WTC11 (cell line): ENCODE results near the gene ZBTB21. TPM values are rescaled to one million over a fixed set of nuclear protein-coding genes. Genes with fewer than 3 reads are reported as not detected.

Experiments used
- ATAC-seq: fragments of 200-7000 bp; cut with Tn5 transposase; 2 replicates; pipeline ENCODE4 v1.10.0; 2021; ENCODE audit warnings: mild to moderate bottlenecking, moderate library complexity
- CTCF ChIA-PET: fragments of 300-600 bp; sonication (Branson Sonifier 250); formaldehyde crosslinking; loops from one replicate; lab custom pipeline; 2021; ENCODE audit warnings: antibody characterized with exemption; lab: Charles Lee
- POLR2A ChIA-PET: fragments of 350-600 bp; sonication (Branson Sonifier 250); formaldehyde crosslinking; loops from one replicate; lab custom pipeline; 2021; ENCODE audit warnings: antibody characterized with exemption; lab: Charles Lee
- DNase-seq: peaks from one replicate; pipeline ENCODE4 v3.0.0; 2021; ENCODE audit warnings: low spot score
- H3K27ac Mint-ChIP-seq: 2 replicates; pipeline ENCODE4 v1.8.0; 2021; ENCODE audit warnings: mixed read lengths
- H3K27me3 Mint-ChIP-seq: 2 replicates; pipeline ENCODE4 v1.8.0; 2021; ENCODE audit warnings: low read depth, mild to moderate bottlenecking, moderate library complexity, mixed read lengths
- H3K36me3 Mint-ChIP-seq: 2 replicates; pipeline ENCODE4 v1.8.0; 2021; ENCODE audit warnings: mixed read lengths
- H3K4me1 Mint-ChIP-seq: 2 replicates; pipeline ENCODE4 v1.8.0; 2022; ENCODE audit warnings: mixed read lengths
- H3K4me3 Mint-ChIP-seq: 2 replicates; pipeline ENCODE4 v1.8.0; 2021; ENCODE audit warnings: mild to moderate bottlenecking, moderate library complexity, mixed read lengths
- H3K9me3 Mint-ChIP-seq: 2 replicates; pipeline ENCODE4 v1.8.0; 2021; ENCODE audit warnings: mixed read lengths
- ARID4B ChIP-seq: sonication (generic); formaldehyde crosslinking; IDR thresholded peaks from 2 replicates; pipeline ENCODE4 v1.8.0; 2023; ENCODE audit warnings: missing genetic modification reagents, mild to moderate bottlenecking, borderline replicate concordance
- E2F4 ChIP-seq: sonication (generic); formaldehyde crosslinking; IDR thresholded peaks from 2 replicates; pipeline ENCODE4 v1.8.1; 2022; ENCODE audit warnings: low read depth, mild to moderate bottlenecking, moderate library complexity, missing genetic modification reagents, borderline replicate concordance
- ELF4 ChIP-seq: sonication (generic); formaldehyde crosslinking; IDR thresholded peaks from 2 replicates; pipeline ENCODE4 v1.8.1; 2022; ENCODE audit warnings: low read depth, mild to moderate bottlenecking, moderate library complexity, missing genetic modification reagents
- FOXK1 ChIP-seq: sonication (generic); formaldehyde crosslinking; IDR thresholded peaks from 2 replicates; pipeline ENCODE4 v1.8.0; 2022; ENCODE audit warnings: mild to moderate bottlenecking, moderate library complexity, missing genetic modification reagents
- IRF1 ChIP-seq: sonication (generic); formaldehyde crosslinking; IDR thresholded peaks from 2 replicates; pipeline ENCODE4 v1.8.0; 2023; ENCODE audit warnings: missing genetic modification reagents
- MAX ChIP-seq: sonication (generic); formaldehyde crosslinking; IDR thresholded peaks from 2 replicates; pipeline ENCODE4 v1.8.0; 2022; ENCODE audit warnings: mild to moderate bottlenecking, missing genetic modification reagents
- NFE2L1 ChIP-seq: sonication (generic); formaldehyde crosslinking; IDR thresholded peaks from 2 replicates; pipeline ENCODE4 v1.8.1; 2023; ENCODE audit warnings: missing genetic modification reagents
- NR3C1 ChIP-seq: sonication (generic); formaldehyde crosslinking; conservative IDR thresholded peaks from 2 replicates; pipeline ENCODE4 v1.8.1; 2023; ENCODE audit warnings: low read depth, mild to moderate bottlenecking, missing genetic modification reagents
- SMAD4 ChIP-seq: sonication (generic); formaldehyde crosslinking; IDR thresholded peaks from 2 replicates; pipeline ENCODE4 v1.8.0; 2022; ENCODE audit warnings: mild to moderate bottlenecking, missing genetic modification reagents
- SP1 ChIP-seq: sonication (generic); formaldehyde crosslinking; conservative IDR thresholded peaks from 2 replicates; pipeline ENCODE4 v1.8.1; 2022; ENCODE audit warnings: missing genetic modification reagents
- TCF7 ChIP-seq: sonication (generic); formaldehyde crosslinking; IDR thresholded peaks from 2 replicates; pipeline ENCODE4 v1.8.0; 2022; ENCODE audit warnings: mild to moderate bottlenecking, low read depth, missing genetic modification reagents, moderate library complexity
- TEAD4 ChIP-seq: sonication (generic); formaldehyde crosslinking; IDR thresholded peaks from 2 replicates; pipeline ENCODE4 v1.8.0; 2022; ENCODE audit warnings: mild to moderate bottlenecking, missing genetic modification reagents
- ZBTB43 ChIP-seq: sonication (generic); formaldehyde crosslinking; IDR thresholded peaks from 2 replicates; pipeline ENCODE4 v1.8.1; 2023; ENCODE audit warnings: mild to moderate bottlenecking, missing genetic modification reagents
- ZNF121 ChIP-seq: sonication (generic); formaldehyde crosslinking; IDR thresholded peaks from 2 replicates; pipeline ENCODE4 v1.8.0; 2023; ENCODE audit warnings: missing genetic modification reagents
- ZNF232 ChIP-seq: sonication (generic); formaldehyde crosslinking; IDR thresholded peaks from 2 replicates; pipeline ENCODE4 v1.8.0; 2022; ENCODE audit warnings: mild to moderate bottlenecking, missing genetic modification reagents
- ZNF281 ChIP-seq: sonication (generic); formaldehyde crosslinking; IDR thresholded peaks from 2 replicates; pipeline ENCODE4 v1.8.0; 2023; ENCODE audit warnings: mild to moderate bottlenecking, missing genetic modification reagents
- ZNF317 ChIP-seq: sonication (generic); formaldehyde crosslinking; IDR thresholded peaks from 2 replicates; pipeline ENCODE4 v1.8.1; 2023; ENCODE audit warnings: low read depth, mild to moderate bottlenecking, moderate library complexity, missing genetic modification reagents, borderline replicate concordance
- ZNF423 ChIP-seq: fragments of 250-450 bp; sonication (Bioruptor Pico); IDR thresholded peaks from 2 replicates; pipeline ENCODE4 v2.1.2; 2022; ENCODE audit warnings: mild to moderate bottlenecking, moderate library complexity
- ZNF512 ChIP-seq: sonication (generic); formaldehyde crosslinking; IDR thresholded peaks from 2 replicates; pipeline ENCODE4 v1.8.1; 2022; ENCODE audit warnings: missing genetic modification reagents, borderline replicate concordance
- total RNA-seq: library from RNA; stranded (reverse); gene quantifications from 3 replicates; pipeline ENCODE4 v1.2.3, GENCODE V29; 2021

ZBTB21 gene
- total RNA-seq, 1 experiment from 2014 or later = 13.8 TPM

GRCh38 chr21:41954654-41955499 lies 55.3 kb downstream of the ZBTB21 start:
- no peak overlapping the region for H3K27ac Mint-ChIP-seq
- no peaks in the 10 kb centered on the region for H3K9me3 Mint-ChIP-seq
- TF ChIP-seq TCF7 = peak; percentile 84; the same call in 1 of the 2 replicates
- peak; percentile 9; the same call in 1 of the 2 replicates for TF ChIP-seq NFE2L1 (CRISPR knock-in tag)
- no peak for TF ChIP-seq E2F4 (CRISPR knock-in tag)
- TF ChIP-seq, all 79 proteins: peak for 2
- DNase-seq (no peak), ATAC-seq (no peak)
- H3K4me1 Mint-ChIP-seq = peaks cover 38% of the 10 kb centered on the region
- peak overlapping the region; percentile 63 for H3K4me3 Mint-ChIP-seq
- ChIA-PET CTCF (no interaction called here), POLR2A (interaction anchor here (0.7 kb wide), 1 partner anchor 501 kb away, joined by 3 read pairs; no protein-coding TSS in a partner anchor)
- no peaks in the 10 kb centered on the region for H3K36me3 Mint-ChIP-seq
- H3K27me3 Mint-ChIP-seq = peaks cover 19% of the 10 kb centered on the region

GRCh38 chr21:41953831-41954653 lies 56.1 kb downstream of the ZBTB21 start, which contains the start of gene C2CD2:
Gene C2CD2 (minus strand): TSS chr21:41954018. CDS start chr21:41953648, 370 bp downstream.
- ChIA-PET POLR2A (no interaction called here), CTCF (no interaction called here)
- 0 out of 2 replicates have a peak within 1 kb of the TSS, but pooled peaks have one; percentile 47 for H3K27ac Mint-ChIP-seq
- H3K4me3 Mint-ChIP-seq = peak within 1 kb of the TSS; percentile 68
- ATAC-seq = peak; percentile 73
- peaks cover 38% of the 10 kb centered on the region for H3K4me1 Mint-ChIP-seq
- H3K9me3 Mint-ChIP-seq = no peaks in the 10 kb centered on the region
- DNase-seq = peak; percentile 72
- H3K27me3 Mint-ChIP-seq = peaks cover 19% of the 10 kb centered on the region
- H3K36me3 Mint-ChIP-seq = no peaks in the 10 kb centered on the region
- TF ChIP-seq MAX (CRISPR knock-in tag) = peak; percentile 92
- no peak for TF ChIP-seq ZNF512 (CRISPR knock-in tag)
- TF ChIP-seq SP1 (CRISPR knock-in tag) = peak; percentile 69
- TF ChIP-seq ZNF232 = peak; percentile 49; the same call in 1 of the 2 replicates
- TF ChIP-seq ELF4 (CRISPR knock-in tag) = peak; percentile 82; the same call in 1 of the 2 replicates
- no peak for TF ChIP-seq ZNF121 (CRISPR knock-in tag)
- peak; percentile 99 for TF ChIP-seq ZBTB43
- TF ChIP-seq ZNF423 = peak; percentile 53; the same call in 1 of the 2 replicates
- TF ChIP-seq FOXK1 = peak; percentile 61; the same call in 1 of the 2 replicates
- 0 out of 2 replicates have a peak, but pooled peaks have one; percentile 49 for TF ChIP-seq SMAD4 (CRISPR knock-in tag)
- 0 out of 2 replicates have a peak, but pooled peaks have one; percentile 50 for TF ChIP-seq ZNF281 (CRISPR knock-in tag)
- TF ChIP-seq ZNF317 = no peak
- TF ChIP-seq TEAD4 = 0 out of 2 replicates have a peak, but pooled peaks have one; percentile 12
- peak; percentile 76 for TF ChIP-seq ARID4B (CRISPR knock-in tag)
- no peak for TF ChIP-seq NR3C1
- TF ChIP-seq IRF1 (CRISPR knock-in tag) = peak; percentile 86; the same call in 1 of the 2 replicates
